ENCODE data around the gene KCNC1. TPM values are rescaled to one million over a fixed set of nuclear protein-coding genes. Genes with fewer than 3 reads are reported as not detected.

The KCNC1 gene
- total and polyA plus RNA-seq, 2 of the 13 experiments (the other 11 are each of a cell fraction or from before 2014, with no cell fraction given): 0.01 to 0.04 TPM

- Histone ChIP-seq H3K4me1 (ENCODE audit: insufficient read depth, low read length) (no peaks in the 10 kb centered on the region), H3K4me3 (replicated peaks in 1 of 3; ENCODE audit: insufficient read depth in 1 of 3, low read depth in 2 of 3, low read length in 3 of 3) (no peak overlapping the region), H3K27me3 (ENCODE audit: control insufficient read depth in 1 of 2, insufficient read depth in 2 of 2, low read length in 2 of 2) (peaks cover 10 to 56% of the 10 kb centered on the region in 2 experiments), H3K79me2 (ENCODE audit: insufficient read depth, low read length) (no peaks in the 10 kb centered on the region), H3K4me2 (ENCODE audit: low read depth, low read length) (no peak overlapping the region), H3K9me3 (ENCODE audit: low read length) (no peaks in the 10 kb centered on the region), H3K36me3 (replicated peaks in 1 of 2; ENCODE audit: control insufficient read depth in 1 of 2, insufficient read depth in 2 of 2, low read length in 2 of 2) (no peaks in the 10 kb centered on the region), H4K20me1 (ENCODE audit: insufficient read depth, low read length) (no peaks in the 10 kb centered on the region), H3K27ac (ENCODE audit: extremely low read length, insufficient read depth, low read length) (no peak overlapping the region), H2AFZ (ENCODE audit: low read length) (no peak overlapping the region), H3K9ac (ENCODE audit: insufficient read depth, low read depth, low read length) (no peak overlapping the region)
- 38% methylated on average over 23 of the region's 68 CpGs for WGBS (ENCODE audit: low lambda C conversion rate)
- intact Hi-C loops (cut with micrococcal nuclease; ENCODE audit: unreplicated experiment) (no loop called here), in situ Hi-C loops (cut with HindIII; ENCODE audit: extremely low pct_ligation_motif_present, low pct_unique_long_range_greater_than_20kb) (no loop called here)
- BruUV-seq (replicated peaks): no TSS peak
- no peak for DNase-seq (ENCODE audit: low spot score)
- ATAC-seq: no peak; the same call in 1 of the 3 replicates
- TF ChIP-seq ZNF781 (CRISPR knock-in tag; IDR thresholded peaks at IDR 0.05; ENCODE audit: borderline replicate concordance, not compliant biosample characterization): no peak
- TF ChIP-seq CENPX (CRISPR knock-in tag; IDR thresholded peaks at IDR 0.05): no peak
- TF ChIP-seq ZNF275 (CRISPR knock-in tag; IDR thresholded peaks at IDR 0.05; ENCODE audit: borderline replicate concordance): no peak
- no peak for FAIRE-seq
- POLR2A ChIA-PET: no interaction called here
- CTCF ChIA-PET (ENCODE audit: low intra/inter-chr PET ratio, low total read pairs): no interaction called here
Observed at GRCh38 chr11:17695454-17696441, 38.8 kb upstream of the KCNC1 start.

- Histone ChIP-seq H3K4me3 (replicated peaks in 1 of 3; ENCODE audit: insufficient read depth in 1 of 3, low read depth in 2 of 3, low read length in 3 of 3) (no peak overlapping the region), H3K9ac (ENCODE audit: insufficient read depth, low read depth, low read length) (no peak overlapping the region), H3K4me1 (ENCODE audit: insufficient read depth, low read length) (no peaks in the 10 kb centered on the region), H3K79me2 (ENCODE audit: insufficient read depth, low read length) (no peaks in the 10 kb centered on the region), H3K9me3 (ENCODE audit: low read length) (no peaks in the 10 kb centered on the region), H2AFZ (ENCODE audit: low read length) (no peak overlapping the region), H3K36me3 (replicated peaks in 1 of 2; ENCODE audit: control insufficient read depth in 1 of 2, insufficient read depth in 2 of 2, low read length in 2 of 2) (no peaks in the 10 kb centered on the region), H3K4me2 (ENCODE audit: low read depth, low read length) (no peak overlapping the region), H3K27ac (ENCODE audit: extremely low read length, insufficient read depth, low read length) (no peak overlapping the region), H3K27me3 (ENCODE audit: control insufficient read depth in 1 of 2, insufficient read depth in 2 of 2, low read length in 2 of 2) (peaks cover 10 to 51% of the 10 kb centered on the region in 2 experiments), H4K20me1 (ENCODE audit: insufficient read depth, low read length) (no peaks in the 10 kb centered on the region)
- ATAC-seq: no peak
- TF ChIP-seq ZBTB49 (CRISPR knock-in tag; IDR thresholded peaks at IDR 0.05; ENCODE audit: borderline replicate concordance) (no peak), PHF8 (CRISPR knock-in tag; IDR thresholded peaks at IDR 0.05) (no peak), ZBTB1 (CRISPR knock-in tag; IDR thresholded peaks at IDR 0.05; ENCODE audit: borderline replicate concordance) (no peak), ZNF296 (CRISPR knock-in tag; conservative IDR thresholded peaks at IDR 0.05) (no peak)
- DNase-seq (ENCODE audit: low spot score): no peak
- 16% methylated on average over 4 of the region's 5 CpGs for WGBS (ENCODE audit: low lambda C conversion rate)
- intact Hi-C loops (cut with micrococcal nuclease; ENCODE audit: unreplicated experiment): no loop called here
- no TSS peak for BruUV-seq (replicated peaks)
- in situ Hi-C loops (cut with HindIII; ENCODE audit: extremely low pct_ligation_motif_present, low pct_unique_long_range_greater_than_20kb): no loop called here
- POLR2A ChIA-PET: no interaction called here
- CTCF ChIA-PET (ENCODE audit: low intra/inter-chr PET ratio, low total read pairs): no interaction called here
- FAIRE-seq: no peak
Observed at GRCh38 chr11:17696741-17697140, 37.8 kb upstream of the KCNC1 start.

Measured in HepG2 (cell line).